Gastrocnemius medialis (tissue), 4 donors: Measurements from ENCODE around the gene KLHL25.

Experiments used
- CTCF ChIP-seq, 5 experiments: fragments of 450-650 bp in 3 of 5; fragments of 200-600 bp in 2 of 5; sonication (generic) in 2 of 5; IDR thresholded peaks in 4 of 5; conservative IDR thresholded peaks in 1 of 5; 1 replicate in 4 of 5; 2 replicates in 1 of 5; pipeline ENCODE4 v1.5.1; 2016 to 2019; ENCODE audit warnings: antibody characterized with exemption in 5 of 5, mild to moderate bottlenecking in 3 of 5, moderate library complexity in 3 of 5
- POLR2A ChIP-seq, 2 donors: fragments of 450-650 bp; IDR thresholded peaks; one replicate each; pipeline ENCODE4 v1.6.1; 2017; ENCODE audit warnings: antibody characterized with exemption in 2 of 2, mild to moderate bottlenecking in 2 of 2, moderate library complexity in 2 of 2

GRCh38 chr15:85737061-85737460 is 57.7 kb downstream of the KLHL25 start:
- TF ChIP-seq POLR2A (IDR thresholded peaks at IDR 0.05): no peak
- no peak for TF ChIP-seq CTCF (IDR thresholded peaks at IDR 0.05 in 4 of 5, conservative IDR thresholded peaks at IDR 0.05 in 1 of 5)
